CMK (cell line): ENCODE data around the gene PCLO.
"Not testable (repeated sequence)": the region's sequence is repeated elsewhere in the genome, so short reads cannot be mapped to it uniquely, and the experiment has no call there.

ENCODE experiments used
- DNase-seq: peaks from one replicate; pipeline ENCODE4 v3.0.0-alpha.2; 2010; ENCODE audit warnings: low read depth

The PCLO gene

GRCh38 chr7:83053965-83054364 lies 108.7 kb downstream of the PCLO start:
- no peak for DNase-seq

DNA sequence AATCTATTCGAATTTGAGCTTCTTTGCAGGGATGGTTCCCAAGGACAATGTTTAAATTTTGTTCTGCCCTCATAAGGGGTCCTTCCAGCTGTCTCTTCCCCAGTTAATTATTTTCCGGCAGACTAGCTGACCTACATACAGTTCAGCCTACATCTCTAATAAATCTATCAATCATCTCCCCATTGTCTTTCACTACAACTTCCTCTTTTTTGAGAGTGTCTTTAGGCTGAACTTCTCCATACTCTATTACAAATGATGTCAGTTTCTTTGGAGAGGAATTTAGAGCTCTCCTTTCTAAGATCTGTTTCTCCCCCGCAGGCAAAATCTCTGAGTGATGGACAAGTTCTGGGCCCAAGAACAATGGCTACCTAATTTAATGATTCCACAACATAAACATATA lies 122.2 kb downstream of the PCLO start:
- no peak for DNase-seq

DNA sequence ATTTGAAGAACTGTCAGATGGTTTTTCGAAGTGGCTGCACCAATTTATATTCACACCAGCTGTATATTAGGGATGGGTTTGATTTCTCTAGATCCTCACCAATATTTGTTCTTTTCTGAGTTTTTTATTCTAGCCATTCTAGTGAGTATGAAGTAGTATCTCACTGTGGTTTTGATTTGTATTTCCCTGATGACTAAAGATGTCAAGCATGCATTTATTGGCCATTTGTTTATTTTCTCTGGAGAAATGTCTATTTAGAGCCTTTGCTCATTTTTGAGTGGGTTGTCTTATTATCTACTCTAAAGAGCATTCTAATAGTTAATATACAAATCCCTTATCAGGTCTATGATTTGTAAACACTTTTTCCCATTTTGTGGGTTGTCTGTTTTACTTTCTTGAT lies 123.9 kb downstream of the PCLO start:
- no peak for DNase-seq

GRCh38 chr7:83036721-83037380 lies 125.8 kb downstream of the PCLO start:
- DNase-seq, result no peak

GRCh38 chr7:83036130-83036529 lies 126.6 kb downstream of the PCLO start:
- DNase-seq, result no peak

GRCh38 chr7:83032195-83032594 lies 130.5 kb downstream of the PCLO start:
- no peak for DNase-seq

DNA sequence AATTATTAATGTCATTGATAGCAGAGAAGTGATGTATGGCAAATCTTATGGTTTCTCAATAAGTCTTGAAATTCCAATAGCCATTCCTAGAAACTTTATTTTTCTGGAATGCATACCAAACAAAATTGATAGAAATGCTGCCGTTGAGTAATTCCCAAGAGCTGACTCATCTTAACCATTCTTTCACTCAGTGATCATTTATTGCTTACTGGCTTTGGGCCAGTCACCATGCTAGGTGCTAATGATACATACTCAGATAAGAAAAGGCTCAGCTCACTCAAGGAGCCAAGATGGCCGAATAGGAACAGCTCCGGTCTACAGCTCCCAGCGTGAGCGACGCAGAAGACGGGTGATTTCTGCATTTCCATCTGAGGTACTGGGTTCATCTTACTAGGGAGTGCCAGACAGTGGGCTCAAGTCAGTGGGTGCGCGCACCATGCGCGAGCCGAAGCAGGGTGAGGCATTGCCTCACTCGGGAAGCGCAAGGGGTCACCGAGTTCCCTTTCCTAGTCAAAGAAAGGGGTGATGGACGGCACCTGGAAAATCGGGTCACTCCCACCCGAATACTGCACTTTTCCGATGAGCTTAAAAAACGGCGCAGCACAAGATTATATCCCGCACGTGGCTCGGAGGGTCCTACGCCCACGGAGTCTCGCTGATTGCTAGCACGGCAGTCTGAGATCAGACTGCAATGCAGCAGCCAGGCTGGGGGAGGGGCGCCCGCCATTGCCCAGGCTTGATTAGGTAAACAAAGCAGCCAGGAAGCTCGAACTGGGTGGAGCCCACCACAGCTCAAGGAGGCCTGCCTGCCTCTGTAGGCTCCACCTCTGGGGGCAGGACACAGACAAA lies 138.6 kb downstream of the PCLO start:
- not testable (repeated sequence) for DNase-seq

DNA sequence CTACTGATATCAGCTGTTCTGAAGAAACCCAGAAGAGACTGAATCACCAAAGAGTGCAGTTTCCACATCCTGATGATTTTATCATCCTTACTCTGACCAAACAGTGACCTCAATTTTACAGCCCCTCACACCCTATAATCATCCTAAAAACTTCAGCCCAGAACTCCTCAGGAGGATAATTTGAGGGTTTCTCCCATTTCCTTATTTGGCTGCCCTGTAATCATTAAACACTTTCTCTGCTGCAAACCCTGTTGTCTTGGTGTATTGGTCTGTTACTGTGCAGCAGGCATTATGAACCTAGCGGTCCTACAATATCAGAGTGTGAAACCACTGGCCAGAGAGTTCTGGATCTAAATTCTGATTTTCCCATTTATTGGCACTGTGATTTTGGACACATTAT lies 141.7 kb downstream of the PCLO start:
- DNase-seq, result no peak

DNA sequence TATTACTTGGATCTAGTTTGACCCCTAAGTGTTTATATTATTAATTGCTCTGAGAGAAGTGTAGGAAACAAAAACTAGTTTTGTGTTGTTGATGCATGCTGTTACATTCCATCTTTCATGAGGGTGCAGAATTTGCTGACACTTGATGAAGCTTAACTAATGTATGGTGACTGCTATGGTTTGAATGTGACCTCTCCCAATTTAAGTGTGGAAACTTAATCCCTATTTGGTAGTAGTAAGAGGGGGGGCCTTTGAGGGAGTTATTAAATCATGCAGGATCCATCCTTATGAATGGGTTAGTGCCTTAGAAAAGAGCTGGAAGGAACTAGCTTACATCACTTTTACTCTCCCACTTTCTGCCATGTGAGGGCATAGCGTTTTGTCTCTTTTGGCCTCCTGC lies 142.5 kb downstream of the PCLO start:
- DNase-seq, result no peak

DNA sequence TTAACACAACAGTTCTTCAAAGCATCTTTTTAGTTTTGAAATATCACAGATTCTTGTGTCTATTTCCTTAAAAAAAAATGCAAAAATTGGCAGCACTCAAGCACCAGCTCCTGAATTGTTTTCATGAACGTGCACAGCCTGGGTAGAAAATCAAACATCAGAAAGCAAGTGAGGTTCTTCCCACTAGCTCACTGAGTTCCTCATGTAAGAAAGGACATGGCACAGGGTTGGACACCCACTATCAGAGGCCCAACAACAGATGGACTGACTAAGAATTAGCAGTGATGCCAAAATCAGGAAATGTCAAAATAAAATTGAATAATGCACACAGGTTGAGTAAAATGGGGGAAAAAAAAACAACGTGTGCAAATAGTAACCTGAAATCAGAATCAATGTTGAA lies 146.8 kb downstream of the PCLO start:
- DNase-seq, result no peak

GRCh38 chr7:83014546-83014945 lies 148.1 kb downstream of the PCLO start:
- DNase-seq, result no peak

- DNase-seq, result no peak
Observed at GRCh38 chr7:83011954-83012353, 150.7 kb downstream of the PCLO start.

- DNase-seq, result no peak
Observed at GRCh38 chr7:83005410-83005809, 157.3 kb downstream of the PCLO start.

DNA sequence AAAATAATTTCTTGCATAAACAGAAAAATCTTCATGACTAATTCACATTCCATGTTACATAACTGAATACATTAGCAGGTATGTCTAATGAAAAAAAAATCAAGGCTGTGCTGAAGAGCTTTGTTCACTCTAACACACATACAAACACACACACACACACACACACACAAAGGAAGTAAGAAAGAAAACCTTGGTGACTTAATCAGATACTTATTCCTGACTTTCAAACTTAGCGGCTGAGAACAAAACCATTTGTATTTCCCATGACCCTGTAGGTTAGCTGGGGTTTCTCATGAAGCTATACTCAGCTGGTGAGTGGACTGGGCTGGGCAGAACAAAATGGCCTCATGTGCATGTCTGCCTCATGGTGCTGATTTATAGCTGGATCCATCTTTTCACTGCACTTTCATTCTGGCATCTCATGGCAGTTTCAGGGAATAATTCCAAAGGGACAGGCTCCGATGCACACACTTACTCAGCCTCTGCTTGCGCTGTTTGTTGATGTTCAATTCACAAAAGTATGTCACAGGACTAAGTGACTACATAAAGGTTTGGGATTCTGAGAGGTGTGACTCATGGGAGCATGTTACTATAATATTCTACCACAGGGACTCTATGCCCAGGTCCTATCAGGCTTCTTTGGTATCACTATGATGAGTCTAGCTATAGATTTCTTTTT lies 161.2 kb downstream of the PCLO start:
- no peak for DNase-seq

- DNase-seq, result no peak
Observed at GRCh38 chr7:82998436-82998835, 164.2 kb downstream of the PCLO start.

GRCh38 chr7:82985144-82985802 lies 177.4 kb downstream of the PCLO start:
- no peak for DNase-seq

- no peak for DNase-seq
Observed at GRCh38 chr7:82980130-82980788, 182.4 kb downstream of the PCLO start.

DNA sequence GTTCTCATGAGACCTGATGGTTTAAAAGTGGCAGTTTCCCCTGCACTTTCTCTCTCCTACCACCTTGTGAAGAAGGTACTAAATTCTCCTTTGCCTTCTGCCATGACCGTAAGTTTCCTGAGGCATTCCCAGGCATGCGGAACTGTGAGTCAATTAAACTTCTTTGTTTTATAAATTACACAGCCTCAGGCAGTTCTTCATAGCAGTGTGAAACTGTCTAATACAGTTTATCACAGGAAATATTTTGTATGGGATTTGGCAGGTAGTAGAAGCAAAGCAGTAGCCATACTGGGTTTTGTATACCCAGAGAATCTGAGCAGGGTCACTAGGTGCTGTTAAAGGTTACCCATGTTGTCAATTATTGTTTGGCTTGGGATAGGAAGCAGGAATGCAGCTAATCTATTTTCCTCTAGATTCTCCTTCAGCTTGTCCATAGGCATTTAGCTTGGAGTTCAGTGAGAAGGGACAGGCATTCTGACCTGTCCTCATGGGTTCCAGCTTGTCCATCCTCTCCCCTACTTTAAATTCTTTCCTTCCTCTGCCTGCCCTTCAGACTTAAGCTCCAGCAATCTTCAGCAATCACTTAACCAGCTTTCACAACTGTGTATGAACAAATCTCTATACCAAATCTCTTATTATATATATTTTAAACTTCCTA lies 186.7 kb downstream of the PCLO start:
- DNase-seq, result no peak

DNA sequence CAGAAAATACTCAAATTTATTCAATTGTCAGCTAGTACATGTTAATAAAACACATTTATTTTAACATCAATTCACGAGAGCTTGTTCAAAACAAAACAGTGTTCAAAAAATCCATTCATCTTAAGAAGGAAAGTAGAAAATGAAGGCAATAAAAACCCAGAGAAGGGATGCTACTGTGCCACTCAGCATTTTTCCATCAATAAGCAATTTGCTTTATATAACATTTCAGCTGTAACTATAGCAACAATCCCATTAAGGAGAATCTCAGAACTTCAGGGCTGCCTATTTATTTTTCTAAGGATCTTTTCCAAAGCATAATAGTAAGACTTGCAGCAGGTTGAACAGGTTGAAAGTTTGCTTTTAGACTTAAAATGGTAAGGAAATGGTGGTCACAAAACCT lies 190.5 kb downstream of the PCLO start:
- DNase-seq, result no peak

DNA sequence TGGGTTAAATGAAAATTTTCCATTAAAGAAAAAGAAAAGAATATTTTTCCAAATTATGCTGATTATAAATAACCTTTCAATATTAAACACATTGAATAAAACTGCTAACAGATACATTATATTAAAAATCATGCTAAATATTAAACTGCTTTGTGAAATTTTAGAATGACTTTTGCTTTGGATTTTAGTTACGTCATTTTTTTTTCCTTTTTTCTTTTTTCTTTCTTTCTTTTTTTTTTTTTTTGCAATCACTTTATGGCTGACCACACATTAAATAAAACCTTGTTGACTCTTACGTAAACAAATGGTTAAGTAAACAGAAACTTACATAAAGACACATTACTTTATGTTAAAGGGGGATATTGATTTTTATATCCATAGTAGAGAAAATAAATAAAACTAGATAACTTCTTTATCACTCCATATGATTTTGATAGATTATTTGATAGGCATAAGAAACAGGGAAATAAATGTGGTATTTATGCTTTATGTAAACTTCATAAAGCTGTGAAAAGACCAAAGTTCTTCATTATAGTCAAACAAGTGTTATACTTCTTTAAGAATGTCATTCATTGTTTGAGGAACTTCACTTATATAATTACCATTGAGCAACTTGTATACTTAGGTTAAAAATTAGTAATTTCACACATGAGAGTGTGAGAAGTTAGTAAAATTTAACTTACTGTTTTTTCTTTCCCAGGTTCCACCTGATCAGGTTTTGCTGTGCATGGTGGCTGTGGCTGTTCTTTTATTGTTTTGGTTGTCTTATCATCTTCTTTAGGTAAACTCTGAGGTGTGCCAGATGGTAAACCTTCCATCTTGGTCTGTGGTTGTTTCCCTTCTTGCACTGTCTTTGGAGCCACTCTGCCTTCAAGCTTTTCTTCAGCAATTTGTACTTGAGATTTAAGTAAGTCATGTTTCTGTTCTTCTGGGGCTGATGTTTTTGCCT lies 197.3 kb downstream of the PCLO start:
- no peak for DNase-seq
